ENCODE measurements around the gene POLR3B.
"Not testable (repeated sequence)": the region's sequence is repeated elsewhere in the genome, so short reads cannot be mapped to it uniquely, and the experiment has no call there.

Gene POLR3B

DNA sequence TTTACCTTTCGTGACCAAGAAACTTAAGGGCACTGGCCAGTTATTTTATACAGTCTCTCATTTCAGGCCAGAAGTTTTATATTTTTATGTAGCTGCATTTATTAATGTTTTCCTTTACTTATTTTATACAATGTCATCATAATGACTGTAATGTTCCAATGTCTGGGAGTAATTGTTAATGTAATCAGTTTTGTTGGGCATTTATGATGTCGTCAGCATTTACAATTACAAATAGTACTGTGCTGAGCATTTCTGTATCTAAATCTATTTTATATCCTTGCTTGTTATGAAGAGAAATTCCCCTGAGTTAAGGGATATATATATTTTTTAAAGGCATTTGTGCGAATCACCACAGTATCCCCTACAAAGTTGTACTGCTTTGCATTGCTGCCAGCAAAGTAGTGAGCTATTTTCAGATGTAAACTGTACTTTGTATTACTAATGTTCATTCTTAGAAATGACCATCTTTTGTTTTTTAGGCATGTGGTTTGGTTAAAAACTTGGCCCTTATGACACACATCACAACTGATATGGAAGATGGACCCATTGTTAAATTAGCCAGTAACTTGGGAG, 74.4 kb downstream of the POLR3B start:
- no peak for DNase-seq (ENCODE audit: low read depth in 1 of 2, low spot score in 1 of 2)
- no peak for TF ChIP-seq JUND (IDR thresholded peaks at IDR 0.05; ENCODE audit: low read depth)
- in situ Hi-C loops (cut with HindIII; ENCODE audit: low pct_unique_long_range_greater_than_20kb, low sequenced_read_pairs), result no loop called here

DNA sequence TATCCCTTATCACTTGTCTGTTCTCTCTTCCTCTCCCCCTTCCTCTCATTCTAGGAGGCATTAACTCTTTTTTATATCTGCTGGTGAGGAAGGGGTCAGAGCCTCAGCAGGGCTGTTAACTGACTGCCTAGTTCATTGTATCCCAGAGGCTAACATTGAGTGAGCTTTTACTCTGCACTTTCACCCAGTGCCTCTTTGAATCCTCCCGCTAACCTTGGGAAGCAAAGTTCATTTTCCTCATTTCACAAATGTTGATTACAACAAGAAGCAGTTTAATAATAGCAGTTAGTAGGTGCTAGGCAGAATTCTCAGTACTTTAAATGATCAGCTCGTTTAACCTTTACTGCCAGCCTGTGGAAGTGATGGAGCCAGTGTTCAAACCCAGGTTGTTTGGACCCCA, 75.5 kb downstream of the POLR3B start:
- in situ Hi-C loops (cut with HindIII; ENCODE audit: low pct_unique_long_range_greater_than_20kb, low sequenced_read_pairs), result no loop called here
- TF ChIP-seq JUND (IDR thresholded peaks at IDR 0.05; ENCODE audit: low read depth), result no peak
- DNase-seq (ENCODE audit: low read depth in 1 of 2, low spot score in 1 of 2), result no peak

DNA sequence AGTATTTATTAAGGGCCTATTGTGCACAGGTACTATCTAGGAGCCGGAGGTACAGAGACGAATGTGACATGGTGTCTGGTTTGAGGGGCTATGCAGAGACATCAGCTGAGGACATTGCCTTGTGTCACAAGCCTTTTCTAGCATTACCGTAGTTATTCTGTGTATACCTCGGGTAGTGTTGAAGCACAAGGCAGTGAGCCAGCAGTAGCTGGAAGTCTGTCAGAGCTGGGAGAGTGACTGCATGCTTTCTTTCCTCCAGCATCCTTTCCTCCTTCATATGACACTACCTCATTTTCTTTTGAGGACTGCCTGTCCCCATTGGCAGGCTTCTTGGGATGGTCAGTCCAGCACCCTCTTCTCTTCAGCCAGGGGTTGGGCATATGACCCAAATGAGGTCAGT, 77.0 kb downstream of the POLR3B start:
- in situ Hi-C loops (cut with HindIII; ENCODE audit: low pct_unique_long_range_greater_than_20kb, low sequenced_read_pairs), result no loop called here
- DNase-seq (ENCODE audit: low read depth in 1 of 2, low spot score in 1 of 2), result no peak
- TF ChIP-seq JUND (IDR thresholded peaks at IDR 0.05; ENCODE audit: low read depth), result no peak

DNA sequence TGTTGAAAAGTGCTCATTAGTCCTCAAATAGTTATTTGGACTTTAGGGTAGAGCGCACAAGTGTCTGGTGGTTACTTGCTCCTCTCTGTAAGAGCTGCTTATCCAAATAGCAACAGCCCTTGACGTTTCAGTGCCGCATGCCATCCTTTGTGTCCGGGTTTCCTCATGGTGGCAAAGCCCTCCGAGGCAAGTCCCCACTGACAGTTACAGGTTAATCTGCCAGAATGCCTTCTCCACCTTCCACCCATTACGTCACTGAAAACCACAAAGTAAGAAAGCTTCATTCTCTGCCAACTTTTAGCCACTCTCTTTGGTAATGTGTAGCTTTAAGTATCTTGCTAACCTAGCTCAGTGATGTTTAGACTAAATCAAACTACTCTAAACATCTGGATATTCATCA, 78.6 kb downstream of the POLR3B start:
- in situ Hi-C loops (cut with HindIII; ENCODE audit: low pct_unique_long_range_greater_than_20kb, low sequenced_read_pairs), result no loop called here
- no peak for DNase-seq (ENCODE audit: low read depth in 1 of 2, low spot score in 1 of 2)
- TF ChIP-seq JUND (IDR thresholded peaks at IDR 0.05; ENCODE audit: low read depth), result no peak

DNA sequence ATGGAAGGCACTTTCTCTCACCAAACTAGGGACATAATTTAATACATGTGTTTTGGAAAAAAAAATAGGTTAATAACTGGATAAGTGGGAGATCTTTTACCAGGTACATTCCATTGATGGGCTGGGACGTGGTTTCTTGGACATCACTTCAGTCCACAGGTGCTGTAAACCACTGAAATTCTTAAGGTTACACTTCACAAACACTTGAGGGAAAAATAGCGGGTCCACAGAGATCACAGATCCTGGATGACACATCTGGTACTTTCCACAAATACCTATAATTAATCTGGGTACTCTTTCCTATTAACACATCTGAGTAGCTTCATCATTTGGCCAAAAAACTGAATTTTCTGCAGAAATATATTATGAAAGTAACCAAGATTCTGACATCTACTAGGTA, 85.0 kb downstream of the POLR3B start:
- no peak for DNase-seq (ENCODE audit: low read depth in 1 of 2, low spot score in 1 of 2)
- TF ChIP-seq JUND (IDR thresholded peaks at IDR 0.05; ENCODE audit: low read depth), result no peak
- in situ Hi-C loops (cut with HindIII; ENCODE audit: low pct_unique_long_range_greater_than_20kb, low sequenced_read_pairs), result no loop called here

DNA sequence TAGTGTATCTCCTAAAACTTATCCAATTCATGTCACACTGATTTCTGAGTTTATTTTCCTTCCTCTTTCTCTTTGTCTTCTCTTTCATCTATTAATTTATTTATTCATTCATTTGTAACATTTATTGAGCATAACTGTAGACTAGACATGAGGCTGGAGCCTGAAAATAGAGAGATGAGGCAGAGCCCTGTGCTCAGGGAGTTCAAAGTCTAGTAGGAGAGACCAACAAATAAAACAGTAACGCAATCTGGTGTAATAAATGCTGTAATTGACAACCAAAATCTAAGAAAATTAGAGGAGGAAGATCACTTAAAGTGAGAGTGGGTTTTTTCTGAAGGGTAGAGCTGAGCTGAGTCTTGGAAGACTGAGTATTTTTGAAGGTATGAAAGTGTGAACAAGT, 87.5 kb downstream of the POLR3B start:
- TF ChIP-seq JUND (IDR thresholded peaks at IDR 0.05; ENCODE audit: low read depth), result no peak
- in situ Hi-C loops (cut with HindIII; ENCODE audit: low pct_unique_long_range_greater_than_20kb, low sequenced_read_pairs), result no loop called here
- no peak for DNase-seq (ENCODE audit: low read depth in 1 of 2, low spot score in 1 of 2)

DNA sequence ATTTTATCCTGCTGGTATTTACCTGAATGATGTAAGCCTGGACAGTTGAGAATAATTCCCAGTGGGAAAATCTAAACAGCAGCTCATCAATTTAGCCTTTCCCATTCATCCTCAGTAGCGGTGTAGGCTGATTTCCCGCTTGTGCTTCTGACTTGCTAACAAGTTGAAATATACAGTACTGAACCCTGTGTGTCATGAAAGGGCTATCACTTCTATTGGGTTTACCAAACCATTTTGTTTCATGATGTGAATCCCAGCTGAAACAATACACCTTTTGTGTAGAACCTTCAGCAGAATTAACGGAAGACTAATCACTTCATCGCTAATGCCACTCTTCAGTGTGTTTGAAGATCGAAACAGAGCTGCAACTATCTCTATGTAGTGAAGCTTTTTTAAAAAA, 88.4 kb downstream of the POLR3B start:
- no peak for TF ChIP-seq JUND (IDR thresholded peaks at IDR 0.05; ENCODE audit: low read depth)
- DNase-seq (ENCODE audit: low read depth in 1 of 2, low spot score in 1 of 2), result no peak
- in situ Hi-C loops (cut with HindIII; ENCODE audit: low pct_unique_long_range_greater_than_20kb, low sequenced_read_pairs), result no loop called here

DNA sequence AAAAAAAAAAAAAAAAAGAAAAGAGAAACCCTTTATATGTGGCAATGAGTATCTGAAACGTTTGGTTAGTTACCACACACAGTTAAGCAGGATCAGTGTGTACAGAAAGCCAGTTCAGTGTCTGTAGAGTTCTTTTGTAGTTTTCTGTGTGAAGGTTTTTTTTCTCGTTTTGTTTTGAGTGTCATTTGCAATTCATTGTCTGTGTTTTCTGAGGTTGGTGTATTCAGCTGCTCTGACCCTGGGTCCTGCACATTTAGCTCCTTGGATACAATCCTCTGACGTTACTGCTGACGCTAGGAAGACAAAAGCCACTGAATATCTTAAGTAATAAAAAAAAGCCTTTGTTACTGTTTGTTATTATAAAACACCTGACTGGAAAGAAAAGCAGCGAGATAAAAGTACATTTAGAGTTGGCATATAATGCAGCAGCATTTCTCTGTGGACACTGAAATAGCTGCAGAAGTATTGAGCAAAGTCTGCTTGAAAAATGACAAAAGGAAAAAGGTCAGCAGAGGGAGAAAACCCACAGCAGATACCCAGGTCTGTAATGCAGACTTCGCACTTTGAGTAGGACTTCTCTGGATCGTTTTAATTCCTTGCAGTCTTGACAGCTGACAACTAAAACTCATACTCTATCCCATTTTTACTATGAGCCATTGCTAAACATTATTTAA, 89.0 kb downstream of the POLR3B start:
- TF ChIP-seq JUND (IDR thresholded peaks at IDR 0.05; ENCODE audit: low read depth), result no peak
- no peak for DNase-seq (ENCODE audit: low read depth in 1 of 2, low spot score in 1 of 2)
- in situ Hi-C loops (cut with HindIII; ENCODE audit: low pct_unique_long_range_greater_than_20kb, low sequenced_read_pairs), result no loop called here

DNA sequence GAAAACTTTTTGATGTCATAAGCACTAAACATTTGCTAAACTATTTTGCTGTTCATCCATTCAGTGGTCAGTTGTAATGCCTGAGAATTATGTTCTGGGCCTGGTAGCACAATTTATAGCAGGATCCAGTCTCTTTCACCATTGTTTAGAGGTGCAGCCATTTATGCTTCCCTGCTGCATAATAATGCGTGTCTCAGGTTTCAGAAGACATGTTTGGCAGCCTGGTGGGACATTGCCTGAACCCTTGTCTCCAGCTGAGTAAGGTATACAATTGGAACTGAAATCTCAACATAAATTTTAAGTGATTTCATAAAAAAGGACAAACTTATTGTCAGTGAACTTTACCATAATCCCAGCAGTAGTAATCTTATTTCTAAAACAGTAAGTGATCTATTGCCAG, 94.8 kb downstream of the POLR3B start:
- no peak for DNase-seq (ENCODE audit: low read depth in 1 of 2, low spot score in 1 of 2)
- no peak for TF ChIP-seq JUND (IDR thresholded peaks at IDR 0.05; ENCODE audit: low read depth)
- in situ Hi-C loops (cut with HindIII; ENCODE audit: low pct_unique_long_range_greater_than_20kb, low sequenced_read_pairs), result no loop called here

DNA sequence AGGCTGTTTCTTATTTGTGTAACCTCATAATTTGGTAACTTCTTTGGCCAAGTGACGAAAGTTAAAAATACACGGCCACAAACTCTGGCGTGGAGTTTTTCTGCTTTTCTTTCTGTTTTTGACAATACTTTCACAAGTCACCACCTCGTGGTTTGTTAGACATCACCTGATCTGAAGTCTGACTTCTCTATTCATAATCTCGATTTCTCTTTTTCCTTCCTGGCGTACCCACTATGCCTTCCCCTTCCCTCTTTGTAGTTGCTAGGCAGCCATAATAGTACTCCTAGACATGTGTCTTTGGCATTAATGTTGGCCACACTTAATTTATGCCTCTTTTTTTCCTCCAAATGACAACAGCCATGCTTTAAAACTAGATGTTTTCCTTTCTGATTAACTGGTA, 97.6 kb downstream of the POLR3B start:
- in situ Hi-C loops (cut with HindIII; ENCODE audit: low pct_unique_long_range_greater_than_20kb, low sequenced_read_pairs), result no loop called here
- TF ChIP-seq JUND (IDR thresholded peaks at IDR 0.05; ENCODE audit: low read depth), result no peak
- no peak for DNase-seq (ENCODE audit: low read depth in 1 of 2, low spot score in 1 of 2)

DNA sequence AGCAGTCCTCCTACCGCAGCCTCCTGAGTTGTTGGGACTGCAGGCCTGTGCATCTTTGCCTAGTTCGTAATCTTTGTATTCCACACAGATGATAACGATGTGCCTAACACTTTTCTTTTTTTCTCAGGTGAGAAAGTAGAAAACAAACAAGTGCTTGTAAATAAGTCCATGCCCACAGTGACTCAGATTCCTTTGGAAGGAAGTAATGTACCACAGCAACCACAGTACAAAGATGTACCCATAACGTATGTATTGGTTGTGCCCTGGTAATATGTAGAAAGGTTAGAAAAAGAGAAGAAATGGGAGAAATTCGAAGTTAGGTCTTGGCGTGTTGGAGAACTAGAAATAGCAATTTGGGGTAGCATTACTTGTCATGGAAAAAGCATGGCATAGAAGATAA, 101.6 kb downstream of the POLR3B start:
- in situ Hi-C loops (cut with HindIII; ENCODE audit: low pct_unique_long_range_greater_than_20kb, low sequenced_read_pairs), result no loop called here
- no peak for TF ChIP-seq JUND (IDR thresholded peaks at IDR 0.05; ENCODE audit: low read depth)
- no peak for DNase-seq (ENCODE audit: low read depth in 1 of 2, low spot score in 1 of 2)

DNA sequence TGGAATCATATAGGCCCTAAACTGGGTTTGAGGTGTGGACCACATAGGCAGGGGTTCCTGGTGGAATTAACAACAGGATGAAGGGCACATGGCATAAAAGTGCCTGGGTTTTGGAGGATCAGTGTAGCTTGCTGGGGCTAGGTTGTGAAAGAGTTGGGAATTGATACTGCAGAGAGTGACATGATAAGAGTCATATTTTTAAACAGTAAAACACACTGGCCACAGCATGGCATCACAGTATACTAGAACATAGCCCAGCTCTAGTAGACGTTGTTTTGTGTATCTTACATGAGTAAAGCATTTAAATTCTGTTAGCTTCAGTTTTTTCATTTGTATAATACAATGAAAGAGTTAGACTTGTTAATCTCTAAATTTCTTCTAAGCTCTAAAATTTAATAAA, 102.0 kb downstream of the POLR3B start:
- no peak for DNase-seq (ENCODE audit: low read depth in 1 of 2, low spot score in 1 of 2)

DNA sequence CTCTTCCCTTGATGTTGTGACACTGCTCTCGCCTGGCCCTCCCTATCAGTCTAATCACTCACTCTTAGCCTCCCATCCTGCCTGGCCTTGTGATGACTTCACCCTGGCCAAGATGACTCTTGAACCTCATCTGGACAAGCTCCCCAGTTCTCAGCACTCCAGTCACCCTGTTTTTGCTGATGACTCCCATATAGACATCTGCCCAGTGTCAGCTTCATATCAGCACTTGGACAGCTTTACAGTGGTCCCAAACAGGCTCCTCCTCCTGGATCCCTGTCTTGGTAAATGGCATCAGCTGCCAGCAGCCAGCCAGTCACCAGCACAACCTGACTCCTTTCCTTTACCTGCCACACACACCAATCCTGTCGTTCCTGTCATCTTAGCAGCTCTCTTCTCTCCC, 104.2 kb downstream of the POLR3B start:
- TF ChIP-seq JUND (IDR thresholded peaks at IDR 0.05; ENCODE audit: low read depth), result no peak
- no peak for DNase-seq (ENCODE audit: low read depth in 1 of 2, low spot score in 1 of 2)
- in situ Hi-C loops (cut with HindIII; ENCODE audit: low pct_unique_long_range_greater_than_20kb, low sequenced_read_pairs), result no loop called here

More for the DNA sequence above, 102.0 kb downstream of the POLR3B start:
- no peak for TF ChIP-seq JUND (IDR thresholded peaks at IDR 0.05; ENCODE audit: low read depth)
- in situ Hi-C loops (cut with HindIII; ENCODE audit: low pct_unique_long_range_greater_than_20kb, low sequenced_read_pairs), result no loop called here

DNA sequence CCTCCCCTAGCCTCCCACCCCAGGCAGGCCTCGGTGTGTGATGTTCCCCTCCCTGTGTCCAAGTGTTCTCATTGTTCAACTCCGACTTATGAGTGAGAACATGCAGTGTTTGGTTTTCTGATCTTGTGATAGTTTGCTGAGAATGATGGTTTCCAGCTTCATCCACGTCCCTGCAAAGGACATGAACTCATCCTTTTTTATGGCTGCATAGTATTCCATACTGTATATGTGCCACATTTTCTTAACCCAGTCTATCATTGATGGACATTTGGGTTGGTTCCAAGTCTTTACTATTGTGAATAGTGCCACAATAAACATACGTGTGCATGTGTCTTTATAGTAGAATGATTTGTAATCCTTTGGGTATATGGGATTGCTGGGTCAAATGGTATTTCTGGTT, 108.1 kb downstream of the POLR3B start:
- DNase-seq (ENCODE audit: low read depth in 1 of 2, low spot score in 1 of 2); in situ Hi-C loops (cut with HindIII; ENCODE audit: low pct_unique_long_range_greater_than_20kb, low sequenced_read_pairs): not testable (repeated sequence)

DNA sequence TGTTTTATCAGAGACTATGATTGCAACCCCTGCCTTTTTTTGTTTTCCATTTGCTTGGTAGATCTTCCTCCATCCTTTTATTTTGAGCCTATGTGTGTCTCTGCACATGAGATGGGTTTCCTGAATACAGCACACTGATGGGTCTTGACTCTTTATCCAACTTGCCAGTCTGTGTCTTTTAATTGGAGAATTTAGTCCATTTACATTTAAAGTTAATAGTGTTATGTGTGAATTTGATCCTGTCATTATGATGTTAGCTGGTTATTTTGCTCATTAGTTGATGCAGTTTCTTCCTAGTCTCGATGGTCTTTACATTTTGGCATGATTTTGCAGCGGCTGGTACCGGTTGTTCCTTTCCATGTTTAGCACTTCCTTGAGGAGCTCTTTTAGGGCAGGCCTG, 118.1 kb downstream of the POLR3B start:
- in situ Hi-C loops (cut with HindIII; ENCODE audit: low pct_unique_long_range_greater_than_20kb, low sequenced_read_pairs); DNase-seq (ENCODE audit: low read depth in 1 of 2, low spot score in 1 of 2): not testable (repeated sequence)

DNA sequence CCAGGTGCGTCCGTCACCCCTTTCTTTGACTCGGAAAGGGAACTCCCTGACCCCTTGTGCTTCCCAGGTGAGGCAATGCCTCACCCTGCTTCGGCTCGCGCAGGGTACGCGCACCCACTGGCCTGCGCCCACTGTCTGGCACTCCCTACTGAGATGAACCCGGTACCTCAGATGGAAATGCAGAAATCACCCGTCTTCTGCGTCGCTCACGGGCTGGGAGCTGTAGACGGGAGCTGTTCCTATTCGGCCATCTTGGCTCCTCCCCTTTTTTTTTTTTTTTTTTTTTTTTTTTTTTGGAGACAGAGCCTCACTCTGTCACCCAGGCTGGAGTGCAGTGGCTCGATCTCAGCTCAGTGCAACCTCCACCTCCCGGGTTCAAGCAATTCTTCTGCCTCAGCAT, 120.1 kb downstream of the POLR3B start:
- in situ Hi-C loops (cut with HindIII; ENCODE audit: low pct_unique_long_range_greater_than_20kb, low sequenced_read_pairs); DNase-seq (ENCODE audit: low read depth in 1 of 2, low spot score in 1 of 2): not testable (repeated sequence)
